Tibial nerve (tissue), 3 donors: ENCODE measurements around the gene NR2F1-AS1.

Source experiments
- POLR2A ChIP-seq, 2 donors: fragments of 450-650 bp; IDR thresholded peaks; one replicate each; pipeline ENCODE4 v1.6.1; 2017; ENCODE audit warnings: antibody characterized with exemption in 2 of 2, mild to moderate bottlenecking in 2 of 2, moderate library complexity in 2 of 2
- TF ChIP-seq, protein P1 (sequence below), 5 experiments: fragments of 200-600 bp in 3 of 5; fragments of 450-650 bp in 2 of 5; sonication (generic) in 3 of 5; IDR thresholded peaks; one replicate each; pipeline ENCODE4 v1.5.1; 2016 to 2019; ENCODE audit warnings: antibody characterized with exemption in 5 of 5, mild to moderate bottlenecking in 3 of 5, moderate library complexity in 2 of 5

- TF ChIP-seq, protein P1, sequence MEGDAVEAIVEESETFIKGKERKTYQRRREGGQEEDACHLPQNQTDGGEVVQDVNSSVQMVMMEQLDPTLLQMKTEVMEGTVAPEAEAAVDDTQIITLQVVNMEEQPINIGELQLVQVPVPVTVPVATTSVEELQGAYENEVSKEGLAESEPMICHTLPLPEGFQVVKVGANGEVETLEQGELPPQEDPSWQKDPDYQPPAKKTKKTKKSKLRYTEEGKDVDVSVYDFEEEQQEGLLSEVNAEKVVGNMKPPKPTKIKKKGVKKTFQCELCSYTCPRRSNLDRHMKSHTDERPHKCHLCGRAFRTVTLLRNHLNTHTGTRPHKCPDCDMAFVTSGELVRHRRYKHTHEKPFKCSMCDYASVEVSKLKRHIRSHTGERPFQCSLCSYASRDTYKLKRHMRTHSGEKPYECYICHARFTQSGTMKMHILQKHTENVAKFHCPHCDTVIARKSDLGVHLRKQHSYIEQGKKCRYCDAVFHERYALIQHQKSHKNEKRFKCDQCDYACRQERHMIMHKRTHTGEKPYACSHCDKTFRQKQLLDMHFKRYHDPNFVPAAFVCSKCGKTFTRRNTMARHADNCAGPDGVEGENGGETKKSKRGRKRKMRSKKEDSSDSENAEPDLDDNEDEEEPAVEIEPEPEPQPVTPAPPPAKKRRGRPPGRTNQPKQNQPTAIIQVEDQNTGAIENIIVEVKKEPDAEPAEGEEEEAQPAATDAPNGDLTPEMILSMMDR (IDR thresholded peaks at IDR 0.05), result no peak
- TF ChIP-seq POLR2A (IDR thresholded peaks at IDR 0.05), result no peak
Observed at GRCh38 chr5:93571114-93571949, 9.7 kb downstream of the NR2F1-AS1 start.
